NCI-H748 treated with DMSO at 0.1 percent for 48 hours (cell line): Measurements from ENCODE around the gene ROBO2.

ENCODE experiments used
- DNase-seq: peaks from one replicate; lab custom pipeline; 2025; lab: John Stamatoyannopoulos, UW

ROBO2 gene

DNA sequence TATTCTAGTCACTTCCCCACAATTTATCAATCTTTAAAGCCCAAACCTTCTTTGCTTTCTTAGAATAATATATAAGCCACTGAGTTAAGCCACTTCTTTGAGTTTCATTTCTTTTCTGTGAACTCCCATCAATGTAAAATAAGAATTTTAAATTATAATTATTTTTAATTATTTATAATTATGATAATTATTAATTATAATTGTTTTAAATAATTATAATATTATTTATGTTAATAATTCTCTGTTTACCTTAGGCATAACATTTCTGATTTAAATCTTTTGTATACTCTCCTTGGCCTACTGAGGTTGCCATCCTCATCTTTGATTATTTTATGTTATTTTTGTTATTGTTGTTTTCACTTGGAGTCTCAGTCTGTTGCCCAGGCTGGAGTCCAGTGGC is 644.2 kb downstream of the ROBO2 start:
- DNase-seq: no peak

DNA sequence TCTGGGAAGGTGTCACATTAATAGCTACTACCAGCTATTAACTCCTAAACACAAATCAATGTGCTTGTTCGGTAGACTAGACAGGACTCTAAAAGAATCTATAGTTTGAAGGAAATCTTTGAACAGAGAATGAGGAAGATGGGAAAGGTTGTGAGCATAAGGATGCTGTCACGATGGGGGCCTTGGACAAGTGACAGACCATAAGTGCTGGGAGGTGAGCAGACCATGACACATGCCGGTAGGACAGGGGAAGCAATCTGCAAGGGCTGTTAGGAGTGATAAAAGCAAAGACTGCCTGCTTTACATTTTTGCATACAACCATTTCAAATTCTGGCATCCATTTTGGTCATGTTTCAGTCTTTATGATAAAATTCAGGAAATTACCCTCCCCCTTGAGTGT is 645.8 kb downstream of the ROBO2 start:
- DNase-seq: no peak

DNA sequence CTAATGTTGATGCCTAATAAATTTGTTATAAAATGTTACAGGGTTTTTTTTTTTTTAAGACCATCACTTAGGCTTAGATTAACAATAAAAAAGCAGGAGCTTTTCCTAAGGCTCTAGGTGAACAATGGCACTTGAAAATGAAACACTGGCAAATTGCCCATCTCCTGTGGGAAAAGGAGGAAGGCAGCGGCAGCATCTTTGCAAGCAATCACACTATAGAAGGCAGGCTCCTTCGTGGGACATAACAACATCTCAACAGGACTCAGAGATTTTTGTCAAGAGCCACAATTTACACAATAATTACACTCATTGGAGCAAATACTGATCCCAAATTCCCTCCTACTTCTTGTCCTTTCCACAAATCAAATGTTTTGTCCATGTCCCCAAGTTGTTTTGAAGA is 646.7 kb downstream of the ROBO2 start:
- peak; percentile 20 for DNase-seq

DNA sequence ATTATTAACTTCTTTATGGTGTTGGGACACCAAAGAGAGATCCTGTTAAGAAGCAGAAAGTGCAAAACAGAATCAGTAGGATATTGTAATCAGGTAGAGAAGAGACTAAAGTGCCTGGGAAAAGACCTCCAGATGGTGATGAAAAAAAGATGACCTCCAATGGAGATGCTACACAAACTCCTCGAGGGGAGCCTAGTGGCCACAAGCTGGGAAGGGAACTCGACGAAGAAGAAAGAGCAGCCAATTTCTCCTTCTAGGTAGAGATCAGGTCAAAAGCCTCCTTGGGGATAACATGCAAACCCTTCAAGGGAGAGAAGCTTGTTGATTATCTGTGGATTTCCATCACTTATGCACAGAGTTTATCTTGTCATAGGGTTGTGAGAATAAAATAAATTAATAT is 647.6 kb downstream of the ROBO2 start:
- DNase-seq: no peak

DNA sequence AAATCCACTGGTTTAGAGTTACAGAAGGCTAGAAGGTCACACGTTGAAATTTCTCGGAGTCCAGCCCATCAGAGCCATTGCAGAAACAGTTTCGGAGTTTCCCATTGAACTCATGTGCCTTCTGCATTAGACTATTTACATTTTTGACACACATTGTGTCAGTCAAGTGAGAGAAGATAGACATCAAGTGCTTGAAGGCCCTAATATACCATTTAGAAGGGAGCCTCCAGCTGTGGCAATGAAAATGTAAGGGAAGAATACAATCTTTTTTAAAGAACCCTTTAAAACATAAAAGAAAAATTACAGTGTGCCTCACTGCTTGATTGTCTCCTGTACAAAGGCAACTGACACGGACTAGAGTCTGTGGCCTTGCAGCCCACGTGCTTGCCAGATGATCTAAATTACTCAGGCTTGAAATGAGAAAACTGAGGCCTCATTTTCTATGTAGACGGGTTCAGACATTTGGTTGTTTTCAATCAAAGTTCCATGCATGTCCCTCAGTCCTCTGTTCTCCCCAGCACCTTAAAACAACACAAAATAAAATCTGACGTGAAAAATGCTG is 650.5 kb downstream of the ROBO2 start:
- DNase-seq: no peak

DNA sequence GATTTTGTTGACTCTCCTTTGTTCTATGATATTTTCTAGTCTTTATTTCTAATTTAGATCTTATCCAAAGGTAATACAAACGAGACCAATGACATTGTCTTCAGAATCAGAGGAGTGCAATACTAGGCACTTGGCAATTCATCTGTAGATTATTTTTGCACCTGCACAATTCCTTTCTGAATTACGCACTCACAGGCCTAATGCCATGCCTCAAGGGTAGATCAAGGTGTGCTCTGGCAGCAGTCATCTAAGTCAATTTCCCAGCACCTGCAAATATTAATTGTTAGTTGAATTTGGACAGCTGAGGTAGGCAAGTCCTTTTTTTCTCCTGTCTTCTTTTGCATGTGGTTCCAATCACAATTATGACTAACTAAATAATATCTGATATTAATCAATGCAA is 653.2 kb downstream of the ROBO2 start:
- no peak for DNase-seq

DNA sequence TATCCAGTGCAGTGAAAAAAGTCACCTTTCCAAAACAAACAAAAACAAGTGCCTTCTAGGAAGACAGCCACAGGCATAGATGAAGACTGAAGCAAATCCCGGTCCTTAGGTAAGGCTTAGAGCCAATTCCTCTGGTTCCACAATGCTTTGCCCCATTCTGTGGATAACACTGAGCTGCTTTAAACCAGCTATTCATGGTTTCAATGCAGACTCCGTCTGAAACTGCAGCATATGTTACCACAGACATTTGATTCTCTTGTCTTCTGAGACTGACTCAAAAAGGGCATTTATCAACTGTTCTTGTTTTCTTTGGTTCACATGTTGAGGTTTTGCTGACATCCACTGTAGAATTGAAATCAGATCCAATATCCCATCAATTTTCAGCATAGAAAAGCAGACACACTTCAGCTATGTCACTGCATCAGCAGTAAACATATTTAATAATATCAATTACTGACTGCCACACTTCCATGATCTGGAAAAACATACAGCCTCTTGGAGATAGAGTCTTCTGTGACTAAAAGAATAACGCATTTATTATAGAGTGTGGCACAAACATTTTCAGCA is 659.3 kb downstream of the ROBO2 start:
- no peak for DNase-seq
